Measurements from ENCODE around the gene CYP4F8.

Gene CYP4F8

DNA sequence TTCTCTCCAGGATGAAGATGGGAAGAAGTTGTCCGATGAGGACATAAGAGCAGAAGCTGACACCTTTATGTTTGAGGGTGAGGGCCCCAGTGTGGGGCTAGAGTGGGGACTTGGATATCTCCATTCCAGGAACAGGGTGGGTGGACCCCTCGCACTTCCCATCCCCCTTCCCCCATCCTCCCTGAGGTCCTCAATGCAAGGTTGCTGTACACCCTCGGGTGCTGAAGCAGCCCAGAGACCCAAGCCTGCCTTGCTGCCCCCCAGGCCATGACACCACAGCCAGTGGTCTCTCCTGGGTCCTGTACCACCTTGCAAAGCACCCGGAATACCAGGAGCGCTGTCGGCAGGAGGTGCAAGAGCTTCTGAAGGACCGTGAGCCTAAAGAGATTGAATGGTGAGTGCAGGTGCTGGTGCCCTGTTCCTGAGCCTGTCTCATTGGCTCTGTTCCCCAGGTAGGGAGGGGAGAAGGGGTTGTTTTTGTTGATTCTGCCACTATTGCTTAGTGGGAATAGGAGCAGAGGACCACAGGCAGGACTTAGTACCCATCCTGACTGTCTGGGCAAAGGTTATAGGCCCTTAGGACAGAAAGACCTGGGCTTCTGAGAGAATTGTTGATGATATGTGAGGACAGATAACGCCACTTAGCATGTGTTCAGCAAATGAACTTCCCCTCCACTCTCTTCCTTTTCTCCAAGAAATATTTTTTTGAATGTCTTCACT, 37.7 kb downstream of the CYP4F8 start:
- Histone ChIP-seq H3K27me3 (ENCODE audit: control insufficient read depth in 1 of 2, insufficient read depth in 1 of 2, low read length in 2 of 2) (no peaks in the 10 kb centered on the region), H3K79me1 (replicated peaks; ENCODE audit: low read length, poor library complexity, severe bottlenecking) (no peaks in the 10 kb centered on the region), H2AFZ (ENCODE audit: low read depth, low read length) (no peak overlapping the region), H3K27ac (ENCODE audit: low read length, poor library complexity, severe bottlenecking) (no peak overlapping the region), H3K4me2 (ENCODE audit: low read length, poor library complexity, severe bottlenecking) (no peak overlapping the region), H4K8ac (ENCODE audit: low read length) (no peak overlapping the region), H3K36me3 (ENCODE audit: control insufficient read depth in 1 of 2, insufficient read depth in 2 of 2, low read depth in 1 of 2, low read length in 2 of 2) (no peaks in the 10 kb centered on the region), H3K9me3 (ENCODE audit: control insufficient read depth, low read length) (no peaks in the 10 kb centered on the region), H2BK120ac (ENCODE audit: low read depth, low read length) (no peak overlapping the region), H3K14ac (ENCODE audit: low read length in 2 of 2) (no peak overlapping the region), H3K4me3 (ENCODE audit: insufficient read depth in 1 of 2, low read depth in 1 of 2, low read length in 2 of 2) (no peak overlapping the region), H4K91ac (ENCODE audit: low read length) (no peak overlapping the region), H2BK12ac (ENCODE audit: low read length in 2 of 2) (no peak overlapping the region), H2BK15ac (ENCODE audit: low read depth, poor library complexity, severe bottlenecking) (no peak overlapping the region), H3K18ac (ENCODE audit: low read depth in 1 of 2, low read length in 2 of 2) (no peak overlapping the region), H3K9ac (ENCODE audit: low read length) (no peak overlapping the region), H2AK5ac (ENCODE audit: low read length, severe bottlenecking) (no peak overlapping the region), H3K4ac (ENCODE audit: low read depth in 1 of 2, low read length in 2 of 2) (no peak overlapping the region), H3K4me1 (ENCODE audit: control insufficient read depth, insufficient read depth, low read depth, low read length) (no peaks in the 10 kb centered on the region), H2BK5ac (ENCODE audit: low read depth, low read length, poor library complexity, severe bottlenecking) (no peak overlapping the region), H3K23ac (ENCODE audit: low read length in 2 of 2) (no peak overlapping the region)
- DNase-seq = no peak
- WGBS = 74% methylated on average over 7 of the region's 8 CpGs

DNA sequence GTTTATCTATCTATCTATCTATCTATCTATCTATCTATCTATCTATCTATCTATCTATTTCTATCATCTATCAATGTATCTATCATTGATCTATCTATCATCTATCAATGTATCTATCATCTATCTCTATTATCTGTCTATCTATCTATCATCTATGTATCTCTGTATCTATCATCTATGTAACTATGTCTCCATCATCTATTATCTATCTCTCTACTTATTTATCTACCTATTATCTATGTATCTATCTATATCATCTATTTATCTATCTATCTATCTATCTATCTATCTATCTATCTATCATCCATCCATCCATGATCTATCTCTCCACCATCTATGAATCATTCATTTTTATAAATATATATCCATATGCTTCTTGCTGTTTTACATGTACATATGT, 41.4 kb downstream of the CYP4F8 start:
- Histone ChIP-seq H2BK5ac (ENCODE audit: low read depth, low read length, poor library complexity, severe bottlenecking) (no peak overlapping the region), H3K36me3 (ENCODE audit: control insufficient read depth in 1 of 2, insufficient read depth in 2 of 2, low read depth in 1 of 2, low read length in 2 of 2) (no peaks in the 10 kb centered on the region), H3K4me1 (ENCODE audit: control insufficient read depth, insufficient read depth, low read depth, low read length) (no peaks in the 10 kb centered on the region), H3K4ac (ENCODE audit: low read depth in 1 of 2, low read length in 2 of 2) (no peak overlapping the region), H2BK15ac (ENCODE audit: low read depth, poor library complexity, severe bottlenecking) (no peak overlapping the region), H3K79me1 (replicated peaks; ENCODE audit: low read length, poor library complexity, severe bottlenecking) (no peaks in the 10 kb centered on the region), H3K27me3 (ENCODE audit: control insufficient read depth in 1 of 2, insufficient read depth in 1 of 2, low read length in 2 of 2) (no peaks in the 10 kb centered on the region), H3K14ac (ENCODE audit: low read length in 2 of 2) (no peak overlapping the region), H3K9ac (ENCODE audit: low read length) (no peak overlapping the region), H2AFZ (ENCODE audit: low read depth, low read length) (no peak overlapping the region), H4K8ac (ENCODE audit: low read length) (no peak overlapping the region), H4K91ac (ENCODE audit: low read length) (no peak overlapping the region), H3K23ac (ENCODE audit: low read length in 2 of 2) (no peak overlapping the region), H3K27ac (ENCODE audit: low read length, poor library complexity, severe bottlenecking) (no peak overlapping the region), H2BK12ac (ENCODE audit: low read length in 2 of 2) (no peak overlapping the region), H3K9me3 (ENCODE audit: control insufficient read depth, low read length) (no peaks in the 10 kb centered on the region), H2AK5ac (ENCODE audit: low read length, severe bottlenecking) (no peak overlapping the region), H3K4me2 (ENCODE audit: low read length, poor library complexity, severe bottlenecking) (no peak overlapping the region), H3K4me3 (ENCODE audit: insufficient read depth in 1 of 2, low read depth in 1 of 2, low read length in 2 of 2) (no peak overlapping the region), H3K18ac (ENCODE audit: low read depth in 1 of 2, low read length in 2 of 2) (no peak overlapping the region), H2BK120ac (ENCODE audit: low read depth, low read length) (no peak overlapping the region)
- DNase-seq = no peak

DNA sequence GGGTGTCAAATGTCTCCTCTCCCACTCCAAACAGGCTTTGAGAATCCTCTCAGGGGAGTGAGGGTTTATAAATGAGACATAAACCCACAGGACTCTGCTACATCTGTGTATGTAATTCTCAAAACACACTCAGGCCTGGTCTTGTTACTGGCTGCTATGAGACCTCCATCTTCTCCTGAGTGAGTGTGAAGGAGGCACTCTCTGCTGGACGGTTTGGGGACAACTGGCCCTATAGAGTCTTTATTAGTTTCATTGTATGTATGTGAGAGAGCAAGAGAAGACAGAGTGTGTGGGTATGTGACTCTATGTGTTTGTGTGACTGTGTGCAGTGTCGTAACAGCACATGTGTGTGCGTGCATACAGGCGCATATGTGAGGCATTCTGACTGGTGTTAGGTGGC, 48.2 kb downstream of the CYP4F8 start:
- no peaks in the 10 kb centered on the region for H3K36me3 ChIP-seq (ENCODE audit: control insufficient read depth in 1 of 2, insufficient read depth in 2 of 2, low read depth in 1 of 2, low read length in 2 of 2)
- no peaks in the 10 kb centered on the region for H3K4me1 ChIP-seq (ENCODE audit: control insufficient read depth, insufficient read depth, low read depth, low read length)
- H3K14ac ChIP-seq (ENCODE audit: low read length in 2 of 2) = no peak overlapping the region
- no peak overlapping the region for H3K18ac ChIP-seq (ENCODE audit: low read depth in 1 of 2, low read length in 2 of 2)
- no peak overlapping the region for H3K4me2 ChIP-seq (ENCODE audit: low read length, poor library complexity, severe bottlenecking)
- H3K27ac ChIP-seq (ENCODE audit: low read length, poor library complexity, severe bottlenecking) = no peak overlapping the region
- no peak overlapping the region for H2BK15ac ChIP-seq (ENCODE audit: low read depth, poor library complexity, severe bottlenecking)
- no peaks in the 10 kb centered on the region for H3K27me3 ChIP-seq (ENCODE audit: control insufficient read depth in 1 of 2, insufficient read depth in 1 of 2, low read length in 2 of 2)
- H3K4me3 ChIP-seq (ENCODE audit: insufficient read depth in 1 of 2, low read depth in 1 of 2, low read length in 2 of 2) = no peak overlapping the region
- H2BK5ac ChIP-seq (ENCODE audit: low read depth, low read length, poor library complexity, severe bottlenecking) = no peak overlapping the region
- no peak overlapping the region for H2AFZ ChIP-seq (ENCODE audit: low read depth, low read length)
- no peaks in the 10 kb centered on the region for H3K9me3 ChIP-seq (ENCODE audit: control insufficient read depth, low read length)
- 74% methylated on average over 4 of the region's 4 CpGs for WGBS
- H2AK5ac ChIP-seq (ENCODE audit: low read length, severe bottlenecking) = no peak overlapping the region
- DNase-seq = no peak
- H4K91ac ChIP-seq (ENCODE audit: low read length) = no peak overlapping the region
- no peak overlapping the region for H3K9ac ChIP-seq (ENCODE audit: low read length)
- no peaks in the 10 kb centered on the region for H3K79me1 ChIP-seq (replicated peaks; ENCODE audit: low read length, poor library complexity, severe bottlenecking)
- no peak overlapping the region for H2BK12ac ChIP-seq (ENCODE audit: low read length in 2 of 2)
- H3K4ac ChIP-seq (ENCODE audit: low read depth in 1 of 2, low read length in 2 of 2) = no peak overlapping the region
- no peak overlapping the region for H3K23ac ChIP-seq (ENCODE audit: low read length in 2 of 2)
- H2BK120ac ChIP-seq (ENCODE audit: low read depth, low read length) = no peak overlapping the region
- H4K8ac ChIP-seq (ENCODE audit: low read length) = no peak overlapping the region

DNA sequence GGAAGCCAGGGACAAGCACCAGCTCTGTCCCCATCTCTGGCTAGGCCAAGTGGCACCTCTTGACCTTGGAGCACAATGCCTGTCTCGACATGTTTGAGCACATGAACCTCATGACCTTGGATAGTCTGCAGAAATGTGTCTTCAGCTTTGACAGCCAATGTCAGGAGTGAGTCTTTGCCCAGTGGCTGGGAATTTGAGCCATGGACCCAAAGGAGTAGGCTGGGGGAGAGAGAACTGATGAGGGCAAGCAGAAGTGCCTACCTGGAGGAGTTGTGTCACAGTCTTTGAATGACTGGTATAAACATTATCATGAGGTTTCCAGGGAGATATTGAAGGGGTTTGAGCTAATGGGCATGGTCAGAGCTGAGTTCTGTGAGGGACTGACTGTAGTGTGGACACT, 51.2 kb downstream of the CYP4F8 start:
- H3K4me3 ChIP-seq (ENCODE audit: insufficient read depth in 1 of 2, low read depth in 1 of 2, low read length in 2 of 2) = no peak overlapping the region
- H2AFZ ChIP-seq (ENCODE audit: low read depth, low read length) = no peak overlapping the region
- no peak overlapping the region for H2BK12ac ChIP-seq (ENCODE audit: low read length in 2 of 2)
- H3K79me1 ChIP-seq (replicated peaks; ENCODE audit: low read length, poor library complexity, severe bottlenecking) = no peaks in the 10 kb centered on the region
- no peaks in the 10 kb centered on the region for H3K36me3 ChIP-seq (ENCODE audit: control insufficient read depth in 1 of 2, insufficient read depth in 2 of 2, low read depth in 1 of 2, low read length in 2 of 2)
- WGBS = 0% methylated on average over 1 of the region's 1 CpG
- H3K4ac ChIP-seq (ENCODE audit: low read depth in 1 of 2, low read length in 2 of 2) = no peak overlapping the region
- no peak overlapping the region for H3K27ac ChIP-seq (ENCODE audit: low read length, poor library complexity, severe bottlenecking)
- H3K14ac ChIP-seq (ENCODE audit: low read length in 2 of 2) = no peak overlapping the region
- H3K27me3 ChIP-seq (ENCODE audit: control insufficient read depth in 1 of 2, insufficient read depth in 1 of 2, low read length in 2 of 2) = no peaks in the 10 kb centered on the region
- no peak overlapping the region for H3K23ac ChIP-seq (ENCODE audit: low read length in 2 of 2)
- no peak overlapping the region for H2BK15ac ChIP-seq (ENCODE audit: low read depth, poor library complexity, severe bottlenecking)
- H2BK120ac ChIP-seq (ENCODE audit: low read depth, low read length) = no peak overlapping the region
- H3K9ac ChIP-seq (ENCODE audit: low read length) = no peak overlapping the region
- H4K8ac ChIP-seq (ENCODE audit: low read length) = no peak overlapping the region
- no peaks in the 10 kb centered on the region for H3K4me1 ChIP-seq (ENCODE audit: control insufficient read depth, insufficient read depth, low read depth, low read length)
- no peak overlapping the region for H3K4me2 ChIP-seq (ENCODE audit: low read length, poor library complexity, severe bottlenecking)
- no peak overlapping the region for H2BK5ac ChIP-seq (ENCODE audit: low read depth, low read length, poor library complexity, severe bottlenecking)
- H2AK5ac ChIP-seq (ENCODE audit: low read length, severe bottlenecking) = no peak overlapping the region
- no peaks in the 10 kb centered on the region for H3K9me3 ChIP-seq (ENCODE audit: control insufficient read depth, low read length)
- no peak overlapping the region for H4K91ac ChIP-seq (ENCODE audit: low read length)
- H3K18ac ChIP-seq (ENCODE audit: low read depth in 1 of 2, low read length in 2 of 2) = no peak overlapping the region
- DNase-seq = no peak

All from mesenchymal stem cell (in vitro differentiated cells and primary cell).